HG03196 (cell line): Measurements from ENCODE around the gene CCSER2.
A peak's percentile ranks its signal among the peaks of the same experiment; 100 is the strongest.
"Not testable (repeated sequence)": the region's sequence is repeated elsewhere in the genome, so short reads cannot be mapped to it uniquely, and the experiment has no call there.

Experiments
- ATAC-seq: cut with Tn5 transposase; IDR thresholded peaks from one replicate; pipeline ENCODE4 v1.9.1; 2021; ENCODE audit not compliant: unreplicated experiment

The CCSER2 gene

DNA sequence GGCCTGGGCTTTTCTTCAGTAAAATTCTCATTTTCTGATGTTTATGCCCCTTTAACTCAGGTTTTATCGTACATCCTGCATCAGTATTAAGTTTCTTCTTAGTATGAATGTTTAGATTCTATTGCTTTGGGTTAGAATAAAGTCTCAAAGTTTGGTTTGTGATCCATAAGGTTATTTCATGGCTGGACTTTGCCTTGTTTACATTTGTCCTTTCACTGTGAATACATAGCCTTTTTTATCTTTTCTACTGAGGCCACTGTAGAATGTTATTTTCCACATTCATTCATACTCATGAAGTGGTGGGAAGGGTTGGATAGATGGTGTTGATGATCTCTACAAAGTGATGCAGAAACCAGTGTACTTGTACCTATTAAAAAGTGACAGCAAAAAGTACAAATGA, 59.8 kb downstream of the CCSER2 start:
- no peak for ATAC-seq

DNA sequence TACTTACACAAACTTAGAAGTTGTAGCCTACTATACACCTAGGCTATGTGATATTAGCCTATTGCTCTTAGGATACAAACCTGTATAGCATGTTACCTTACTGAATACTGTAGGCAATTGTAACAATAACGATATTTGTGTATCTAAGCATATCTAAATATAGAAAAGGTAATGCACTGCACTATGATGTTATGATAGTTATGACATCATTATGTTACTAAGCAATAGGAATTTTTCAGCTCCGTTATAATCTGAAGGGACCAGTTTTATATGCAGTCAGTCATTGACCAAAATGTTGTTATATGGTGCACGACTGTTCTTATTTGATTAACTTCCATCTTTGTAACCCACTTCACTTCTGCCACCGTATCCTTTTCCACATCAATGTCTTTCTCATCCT, 62.0 kb downstream of the CCSER2 start:
- ATAC-seq: no peak

DNA sequence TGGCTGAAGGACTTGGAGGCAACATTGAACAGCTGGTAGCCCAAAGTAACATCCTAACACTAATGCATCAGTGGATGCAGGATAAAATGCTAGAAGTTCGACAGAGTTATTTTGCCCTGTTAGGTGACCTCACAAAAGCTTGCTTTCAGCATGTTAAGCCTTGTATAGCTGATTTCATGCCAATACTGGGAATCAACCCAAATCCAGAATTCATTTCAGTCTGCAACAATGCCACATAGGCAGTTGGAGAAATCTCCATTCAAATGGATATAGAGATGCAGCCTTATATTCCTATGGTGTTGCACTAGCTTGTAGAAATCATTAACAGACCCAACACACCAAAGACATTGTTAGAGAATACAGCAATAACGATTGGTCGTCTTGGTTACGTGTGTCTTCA, 62.9 kb downstream of the CCSER2 start:
- no peak for ATAC-seq

DNA sequence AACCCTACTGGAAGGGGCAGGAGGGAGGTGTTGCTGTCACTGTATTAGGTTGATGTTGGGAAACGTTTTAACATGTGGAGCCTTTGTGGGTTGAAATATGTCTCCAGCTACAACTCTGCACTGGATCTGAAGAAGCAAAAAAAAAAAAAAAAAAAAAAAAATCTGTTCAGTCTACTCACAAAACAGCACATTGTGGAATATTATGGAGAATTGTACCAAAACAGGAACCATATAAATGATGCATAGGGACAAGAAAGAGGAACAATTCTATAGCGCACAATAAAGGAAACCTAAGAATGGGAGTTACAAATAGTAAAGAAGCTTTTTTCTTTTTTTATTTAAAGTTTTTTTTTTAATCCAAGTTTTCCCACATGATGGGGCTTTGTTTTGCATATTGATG, 63.8 kb downstream of the CCSER2 start:
- ATAC-seq: no peak

DNA sequence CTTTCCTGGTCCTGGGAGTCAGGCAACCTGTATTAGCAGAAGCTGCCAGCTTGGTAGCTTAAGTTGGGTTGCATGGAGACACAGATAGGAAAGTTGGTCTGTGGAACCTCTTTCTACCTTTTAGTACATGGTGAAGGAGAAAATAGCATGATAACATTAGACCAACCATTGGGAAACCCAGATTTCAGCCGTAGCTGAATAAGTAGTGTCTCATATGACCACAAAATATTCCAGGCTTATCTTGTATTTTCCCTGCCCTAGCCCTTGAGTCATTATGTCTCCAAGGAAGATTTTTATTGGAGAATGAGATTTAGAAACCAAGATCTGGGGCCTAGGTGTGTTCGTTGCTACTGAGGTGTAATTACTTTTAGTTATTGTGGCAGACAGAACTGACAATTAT, 67.2 kb downstream of the CCSER2 start:
- ATAC-seq: no peak

DNA sequence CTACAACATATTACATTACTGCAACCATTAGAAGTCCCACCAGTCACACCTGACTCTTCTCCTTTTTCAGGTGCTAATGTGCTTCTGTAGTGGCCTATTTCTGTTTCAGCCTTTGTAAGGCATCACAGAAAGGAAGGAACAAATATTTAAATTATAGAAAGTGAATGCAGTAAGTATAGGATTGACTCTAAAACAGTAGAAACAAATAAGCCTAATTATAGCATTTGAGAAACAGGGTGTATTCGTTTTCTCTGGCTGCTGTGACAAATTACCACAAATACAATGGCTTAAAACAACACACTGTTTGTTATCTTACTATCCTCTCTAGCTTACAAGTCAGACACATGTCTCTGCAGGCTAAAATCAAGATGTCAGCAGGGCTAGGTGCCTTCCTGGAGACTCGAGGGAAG, 69.4 kb downstream of the CCSER2 start:
- ATAC-seq: no peak

DNA sequence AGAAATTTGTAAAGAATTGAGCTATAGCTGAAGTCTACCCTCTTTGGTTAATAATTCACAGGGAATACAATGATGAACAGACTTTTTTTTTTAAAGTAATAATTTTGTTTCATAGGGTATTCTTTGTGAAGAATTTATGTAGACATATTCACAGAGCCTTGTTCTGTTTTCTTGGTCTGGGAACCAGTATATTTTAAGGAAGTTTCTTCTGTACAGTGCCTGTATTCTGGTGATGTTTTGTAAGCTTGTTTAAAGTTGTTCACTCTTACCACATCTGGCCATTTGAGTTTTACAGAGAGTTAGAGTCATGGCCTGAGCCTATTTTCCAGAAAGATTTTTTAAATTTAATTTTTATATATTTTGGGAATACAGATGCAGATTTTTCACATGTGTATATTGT, 70.3 kb downstream of the CCSER2 start:
- no peak for ATAC-seq

DNA sequence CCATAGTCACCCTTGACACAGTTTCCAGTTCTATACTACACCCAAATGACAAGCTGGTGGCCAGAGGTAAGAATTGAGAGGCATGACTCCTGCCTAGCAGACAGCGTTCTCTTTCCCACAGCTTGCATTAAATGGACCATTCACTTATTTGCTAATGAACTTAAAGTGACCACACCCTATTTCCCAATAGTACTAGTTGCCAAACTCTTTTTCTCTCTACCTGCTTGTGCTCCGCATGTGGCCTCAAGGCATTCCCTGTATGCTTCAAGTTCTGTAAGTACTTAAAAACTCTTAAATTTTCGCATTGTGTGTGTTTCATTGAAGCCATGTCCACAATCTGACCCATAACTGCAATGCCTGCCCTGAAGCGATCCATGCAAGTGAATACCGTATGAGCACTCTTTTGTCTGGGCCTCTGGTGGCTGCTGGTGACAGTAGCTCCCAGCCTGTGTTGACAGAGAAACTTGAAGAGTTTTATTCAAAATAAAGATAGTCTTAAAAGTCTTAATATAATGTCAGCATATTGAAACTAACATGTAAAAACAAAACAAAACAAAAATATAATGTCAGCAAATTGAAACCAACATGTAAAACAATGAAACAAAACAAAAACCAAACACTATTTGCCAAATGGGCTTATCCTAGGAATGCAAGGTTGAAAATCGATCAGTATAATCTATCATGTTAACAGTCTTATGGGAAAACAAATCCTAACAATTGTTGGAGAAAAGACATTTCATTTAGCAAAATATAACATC, 73.6 kb downstream of the CCSER2 start:
- ATAC-seq: no peak

DNA sequence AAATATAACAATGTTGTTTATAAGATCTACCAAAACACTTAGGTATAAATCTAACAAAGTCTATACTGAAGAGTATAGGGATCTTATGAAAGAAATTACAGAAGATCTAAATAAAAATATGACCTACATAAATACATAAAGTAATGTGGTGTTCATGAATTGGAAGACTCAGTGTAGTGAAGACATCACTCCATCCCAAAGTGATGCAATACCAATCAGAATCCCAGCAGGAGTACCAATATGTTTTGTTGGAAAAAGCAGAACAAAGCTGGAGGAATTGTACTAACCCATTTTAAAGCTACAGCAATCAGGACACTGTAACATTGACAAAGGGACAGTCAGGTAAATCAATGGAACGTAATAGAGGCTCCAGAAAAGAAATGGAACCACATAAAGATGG, 76.4 kb downstream of the CCSER2 start:
- ATAC-seq: no peak

DNA sequence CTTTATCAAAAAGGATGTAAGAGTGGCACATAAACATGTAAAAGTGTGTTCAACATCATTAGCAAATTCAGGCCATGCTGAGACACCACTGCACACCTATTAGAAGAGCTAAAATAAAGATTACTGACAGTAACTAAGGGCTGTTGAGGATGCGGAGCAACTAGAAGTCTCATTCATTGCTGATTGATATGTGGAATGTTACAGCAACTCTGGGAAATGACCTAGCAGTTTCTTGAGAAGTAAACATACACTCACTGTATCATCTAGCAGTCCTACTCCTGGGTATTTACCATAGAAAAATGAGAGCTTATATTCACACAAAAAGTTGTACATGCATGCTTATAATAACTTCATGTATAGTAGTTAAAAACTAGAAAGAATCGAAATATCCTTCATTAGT, 77.3 kb downstream of the CCSER2 start:
- ATAC-seq: no peak

DNA sequence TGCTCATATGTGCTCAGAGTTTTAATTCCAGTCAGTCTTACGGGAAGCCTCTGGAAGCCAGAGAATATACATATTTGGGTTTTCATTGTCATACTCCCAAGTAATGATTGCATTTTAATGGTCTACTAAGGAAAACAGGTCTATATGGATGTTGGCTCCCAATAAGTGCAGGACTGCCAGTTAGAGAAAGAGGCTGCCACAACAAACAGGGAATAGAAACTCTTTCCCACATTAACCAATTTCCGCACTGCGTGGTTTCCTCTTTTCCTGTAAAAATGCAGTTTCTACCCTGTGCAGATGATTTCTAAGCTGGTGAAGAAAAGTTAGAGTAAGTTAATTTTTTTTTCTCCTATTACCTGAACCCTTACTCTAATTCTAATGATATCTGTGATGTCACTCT, 78.2 kb downstream of the CCSER2 start:
- no peak for ATAC-seq

DNA sequence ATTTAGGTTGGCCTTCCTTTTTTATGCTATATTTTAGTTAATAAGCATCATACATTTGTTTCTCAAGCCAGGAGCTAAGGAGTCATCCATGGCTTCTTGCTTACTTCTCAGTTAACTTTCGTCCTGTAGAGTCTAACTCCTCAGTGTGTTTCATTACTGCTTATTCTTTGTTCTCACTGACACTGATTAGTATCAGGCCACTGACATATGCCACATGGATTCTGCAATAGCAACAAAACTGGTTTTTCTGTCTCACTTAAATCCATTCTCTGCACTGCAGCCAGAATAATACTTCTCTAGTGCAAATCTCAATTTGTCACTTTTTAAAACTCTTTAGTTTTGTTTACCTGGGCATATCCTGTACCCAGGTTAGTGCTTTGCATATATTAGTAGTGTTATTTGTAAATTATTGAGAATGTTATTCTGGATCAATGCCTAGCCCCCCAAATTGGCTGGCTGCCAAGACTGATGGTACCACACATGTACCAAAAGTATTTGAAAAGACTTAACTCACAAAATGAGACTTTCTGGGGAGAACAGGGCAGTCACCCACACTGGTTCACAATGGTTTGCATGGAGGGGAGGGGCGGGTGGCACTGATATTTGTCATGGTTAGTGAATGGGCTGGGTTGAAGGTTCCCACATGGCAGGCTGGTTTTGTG, 79.1 kb downstream of the CCSER2 start:
- ATAC-seq: no peak

DNA sequence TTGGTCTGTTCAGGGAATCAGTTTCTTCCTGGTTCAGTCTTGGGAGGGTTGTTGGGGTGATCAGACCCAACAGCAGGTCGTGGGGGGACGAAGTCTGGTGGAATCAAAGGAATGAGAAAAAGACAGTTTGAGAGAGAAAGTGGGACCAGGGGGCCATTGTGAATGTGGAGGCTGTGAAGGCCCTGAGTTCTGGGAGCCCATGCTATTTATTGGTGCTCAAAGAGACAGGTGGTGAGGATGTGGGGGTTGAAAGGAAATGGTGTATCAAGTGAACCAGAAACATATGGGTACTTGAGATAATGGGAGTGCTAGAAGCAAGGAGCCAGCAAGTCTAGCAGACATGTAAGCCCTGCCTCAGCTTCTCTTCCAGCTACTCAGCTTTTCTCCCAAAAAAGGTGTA, 84.1 kb downstream of the CCSER2 start:
- ATAC-seq: no peak

DNA sequence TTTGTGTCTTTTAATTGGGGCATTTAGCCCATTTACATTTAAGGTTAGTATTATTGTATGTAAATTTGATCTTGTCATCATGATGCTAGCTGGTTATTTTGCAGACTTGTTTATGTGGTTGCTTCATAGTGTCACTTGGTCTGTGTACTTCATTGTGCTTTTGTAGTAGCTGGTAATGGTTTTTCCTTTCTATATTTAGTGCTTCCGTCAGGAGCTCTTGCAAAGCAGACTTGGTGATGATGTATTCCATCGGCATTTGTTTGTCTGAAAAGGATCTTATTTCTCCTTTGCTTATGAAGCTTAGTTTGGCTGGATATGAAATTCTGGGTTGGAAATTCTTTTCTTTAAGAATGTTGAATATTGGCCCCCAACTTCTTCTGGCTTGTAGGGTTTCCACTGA, 85.7 kb downstream of the CCSER2 start:
- ATAC-seq: not testable (repeated sequence)

DNA sequence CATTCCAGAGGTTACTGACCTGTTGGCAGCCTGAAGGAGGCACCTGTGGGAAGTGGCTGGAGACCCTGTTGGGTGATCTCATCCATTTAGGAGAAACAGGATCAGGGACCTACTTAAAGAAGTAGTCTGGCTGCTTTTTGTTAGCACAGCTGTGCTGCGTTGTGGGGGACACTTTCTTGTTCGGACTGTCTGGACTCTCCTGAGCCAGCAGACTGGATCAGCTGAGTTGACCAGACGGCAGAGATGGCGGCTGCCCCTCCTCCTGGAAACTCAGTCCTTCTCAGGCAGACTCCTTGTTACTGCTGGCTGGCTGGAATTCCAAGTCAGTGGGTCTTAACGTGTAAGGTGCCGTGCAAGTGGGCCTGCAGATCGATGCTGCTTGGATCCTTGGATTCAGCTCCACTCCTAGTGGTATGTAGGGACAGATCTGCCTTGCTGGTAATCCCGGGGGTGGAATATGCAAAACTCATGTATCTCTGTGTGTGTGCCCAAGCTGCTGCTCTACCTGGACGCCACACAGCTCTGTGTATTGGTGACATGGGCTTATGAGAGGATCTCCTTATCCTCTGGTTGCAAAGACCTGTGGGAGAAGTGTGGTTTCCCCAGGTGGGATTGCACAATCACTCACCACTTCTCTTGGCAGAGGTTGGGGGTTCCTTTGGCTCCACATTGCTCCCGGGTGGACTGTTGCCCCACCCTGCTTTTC, 87.3 kb downstream of the CCSER2 start:
- no peak for ATAC-seq

DNA sequence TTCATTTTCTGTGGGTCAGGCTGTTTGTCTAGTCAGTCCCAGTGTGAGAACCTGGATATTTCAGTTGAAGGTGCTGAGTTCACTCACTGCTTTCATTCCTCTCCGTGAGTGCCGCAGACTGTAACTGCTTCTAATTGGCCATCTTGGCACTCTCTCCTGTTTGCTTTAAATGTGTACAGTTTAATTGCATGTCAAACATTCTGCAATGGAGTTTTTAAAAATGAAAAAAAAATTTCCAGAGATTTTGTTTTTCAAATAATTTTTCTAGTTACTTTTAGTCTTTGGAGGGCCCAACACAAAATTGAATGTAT, 87.8 kb downstream of the CCSER2 start:
- ATAC-seq: no peak

DNA sequence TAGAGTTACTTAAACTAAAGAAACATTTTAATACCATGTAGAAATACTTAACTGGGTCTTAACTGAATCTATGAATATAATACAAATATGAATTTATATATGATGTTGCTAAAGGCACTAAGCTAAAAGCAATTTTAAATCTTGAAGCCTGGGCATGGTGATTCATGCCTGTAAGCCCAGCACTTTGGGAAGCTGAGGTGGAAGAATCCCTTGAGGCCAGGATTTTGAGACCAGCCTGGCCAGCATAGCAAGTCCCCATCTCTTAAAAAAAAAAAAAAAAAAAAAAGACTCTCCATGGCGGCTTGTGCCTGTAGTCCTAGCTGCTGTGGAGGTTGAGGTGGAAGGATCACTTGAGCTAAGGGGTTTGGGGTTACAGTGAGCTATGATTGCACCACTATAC, 95.3 kb downstream of the CCSER2 start:
- no peak for ATAC-seq

DNA sequence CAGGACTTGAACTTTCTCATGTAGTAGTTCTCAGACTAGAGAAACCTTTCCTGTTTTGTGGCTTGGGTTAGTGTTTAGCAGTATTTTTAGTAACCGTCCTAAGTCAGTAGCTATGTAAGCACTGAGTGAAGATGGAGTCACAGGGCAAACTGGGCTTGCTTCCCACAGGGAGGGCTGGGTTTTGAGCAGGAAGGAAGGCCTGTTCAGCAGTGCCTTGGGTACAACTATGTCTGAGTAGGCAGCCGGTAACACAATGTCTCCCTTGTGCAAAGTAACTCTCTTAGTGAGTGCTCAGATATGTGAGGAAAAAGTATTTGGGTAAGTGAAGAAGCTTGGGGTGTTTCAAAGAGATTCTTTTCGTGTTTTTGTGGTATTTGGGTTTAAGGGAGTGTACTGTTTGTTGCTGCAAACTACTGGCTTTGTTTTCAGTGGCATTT, 96.4 kb downstream of the CCSER2 start:
- ATAC-seq: peak; percentile 71

DNA sequence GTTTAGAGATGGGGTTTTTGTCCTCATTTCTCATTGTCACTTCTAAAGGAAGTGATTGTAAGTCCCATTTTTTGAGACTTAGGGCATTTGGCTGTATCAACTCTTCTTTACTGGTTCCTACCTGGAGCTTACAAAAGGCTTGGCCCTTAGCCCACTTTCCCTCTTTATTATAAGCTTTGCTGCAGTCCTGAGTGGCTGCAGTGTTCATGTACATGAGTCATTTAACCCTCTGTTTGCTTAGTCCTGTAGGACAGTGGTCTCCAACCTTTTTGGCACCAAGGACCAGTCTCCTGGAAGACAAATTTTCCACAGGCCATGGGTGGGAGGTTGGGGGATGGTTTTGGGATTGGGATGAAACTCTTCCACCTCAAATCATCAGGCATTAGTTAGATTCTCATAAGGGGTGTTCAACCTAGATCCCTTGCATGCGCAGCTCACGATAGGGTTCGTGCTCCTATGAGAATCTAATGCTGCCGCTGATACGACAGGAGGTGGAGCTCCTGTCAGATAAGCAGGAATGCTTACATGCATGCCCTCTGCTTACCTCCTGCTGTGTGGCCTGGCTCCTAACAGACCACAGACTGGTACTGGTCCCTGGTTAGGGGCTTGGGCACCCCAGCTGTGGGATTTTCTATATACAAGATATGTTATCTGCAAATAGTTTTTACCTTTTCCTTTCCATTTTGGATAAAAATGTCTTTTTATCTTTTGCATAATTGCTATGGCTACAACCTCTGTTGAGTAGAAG, 99.7 kb downstream of the CCSER2 start:
- no peak for ATAC-seq

DNA sequence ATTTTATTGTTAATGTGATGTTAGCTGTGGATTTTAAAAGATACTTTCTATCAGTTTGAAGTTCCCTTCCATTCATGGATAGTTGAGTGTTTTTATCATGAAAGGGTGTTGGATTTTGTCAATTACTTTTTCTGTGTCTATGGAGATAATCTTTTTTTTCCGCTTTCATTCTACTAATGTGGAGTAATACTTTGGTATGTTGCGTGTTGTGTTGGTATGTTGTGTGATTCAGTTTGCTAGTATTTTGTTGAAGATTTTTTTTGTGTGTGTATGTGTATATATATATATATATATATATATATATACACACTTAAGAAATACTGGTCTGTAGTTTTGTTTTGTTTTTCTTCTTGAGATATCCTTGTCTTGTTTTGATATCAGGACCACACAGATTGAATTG, 100.3 kb downstream of the CCSER2 start:
- ATAC-seq: no peak

DNA sequence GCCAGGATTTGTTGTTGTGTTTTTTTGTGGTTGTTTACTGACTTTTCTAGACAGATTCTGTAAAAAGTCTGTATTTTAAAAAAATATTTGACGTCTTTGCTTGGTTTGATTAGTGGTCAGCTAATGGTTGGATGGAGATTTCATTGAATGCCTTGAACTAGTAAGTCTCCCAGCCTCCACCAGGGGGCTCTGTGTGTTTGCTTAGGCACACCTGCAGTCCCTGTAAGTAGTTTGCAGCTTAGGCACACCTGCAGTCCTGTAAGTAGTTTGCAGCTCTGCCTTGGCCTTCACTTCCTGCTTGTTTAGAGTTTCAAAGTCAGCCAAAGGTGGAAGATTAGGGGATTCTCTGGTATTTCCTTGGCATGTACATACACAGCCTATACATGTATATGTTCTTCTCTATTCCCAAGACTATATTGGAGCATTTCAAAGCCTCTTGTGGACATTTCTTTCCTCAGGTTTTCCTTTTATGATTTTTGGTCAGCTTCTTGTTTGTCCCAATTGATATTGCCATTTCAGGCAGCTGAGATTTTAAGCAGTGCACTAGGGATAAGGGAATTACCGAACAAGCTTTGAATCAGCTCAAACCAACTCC, 101.6 kb downstream of the CCSER2 start:
- peak; percentile 90 for ATAC-seq
